ENCODE results near the gene TF. TPM values are rescaled to one million over a fixed set of nuclear protein-coding genes. Genes with fewer than 3 reads are reported as not detected.
"Not testable (repeated sequence)": the region's sequence is repeated elsewhere in the genome, so short reads cannot be mapped to it uniquely, and the experiment has no call there.

The TF gene
- total RNA-seq, 1 donor from 2014 or later: 3.1 TPM

GRCh38 chr3:133711013-133711412 lies 35.2 kb upstream of the TF start:
- Histone ChIP-seq H3K36me3 (ENCODE audit: control insufficient read depth in 3 of 3, insufficient read depth in 3 of 3, low read length in 3 of 3) (no peaks in the 10 kb centered on the region), H3K9ac (ENCODE audit: low read depth in 1 of 3, low read length in 3 of 3) (no peak overlapping the region), H3K4me3 (ENCODE audit: low read length in 3 of 3) (no peak overlapping the region), H3K27me3 (ENCODE audit: control insufficient read depth in 3 of 3, insufficient read depth in 3 of 3, low read length in 3 of 3) (peaks cover 0 to 7% (median 0%) of the 10 kb centered on the region in 3 donors), H3K27ac (ENCODE audit: low read depth, low read length) (no peak overlapping the region), H3K9me3 (ENCODE audit: control insufficient read depth in 3 of 3, low read length in 3 of 3) (no peaks in the 10 kb centered on the region), H3K4me1 (ENCODE audit: control insufficient read depth in 3 of 3, insufficient read depth in 3 of 3, low read length in 3 of 3) (no peaks in the 10 kb centered on the region)

DNA sequence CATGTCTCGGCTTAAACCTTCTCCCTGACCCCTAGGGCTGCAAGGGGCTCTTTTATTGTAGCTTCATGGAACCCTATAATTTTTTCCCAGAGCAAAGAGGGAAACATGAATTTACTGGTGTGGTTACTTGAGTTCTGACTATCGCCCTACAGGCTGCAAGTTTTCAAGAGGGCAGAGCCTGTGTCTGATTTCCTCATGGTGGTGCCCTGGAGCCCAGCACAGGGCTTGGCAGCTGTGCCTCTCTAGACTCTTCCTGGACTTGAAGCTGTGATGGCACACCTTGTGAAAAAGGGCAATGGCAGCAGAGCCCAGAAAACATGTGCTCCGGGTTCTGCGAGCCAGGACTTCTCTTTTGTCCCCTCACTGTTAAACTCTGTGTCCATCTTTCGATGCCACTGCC lies 34.2 kb upstream of the TF start:
- peaks cover 0 to 7% (median 0%) of the 10 kb centered on the region in 3 donors for H3K27me3 ChIP-seq (ENCODE audit: control insufficient read depth in 3 of 3, insufficient read depth in 3 of 3, low read length in 3 of 3)
- H3K27ac ChIP-seq (ENCODE audit: low read depth, low read length): no peak overlapping the region
- H3K9me3 ChIP-seq (ENCODE audit: control insufficient read depth in 3 of 3, low read length in 3 of 3): no peaks in the 10 kb centered on the region
- no peak overlapping the region for H3K9ac ChIP-seq (ENCODE audit: low read depth in 1 of 3, low read length in 3 of 3)
- no peaks in the 10 kb centered on the region for H3K4me1 ChIP-seq (ENCODE audit: control insufficient read depth in 3 of 3, insufficient read depth in 3 of 3, low read length in 3 of 3)
- H3K4me3 ChIP-seq (ENCODE audit: low read length in 3 of 3): no peak overlapping the region
- no peaks in the 10 kb centered on the region for H3K36me3 ChIP-seq (ENCODE audit: control insufficient read depth in 3 of 3, insufficient read depth in 3 of 3, low read length in 3 of 3)

DNA sequence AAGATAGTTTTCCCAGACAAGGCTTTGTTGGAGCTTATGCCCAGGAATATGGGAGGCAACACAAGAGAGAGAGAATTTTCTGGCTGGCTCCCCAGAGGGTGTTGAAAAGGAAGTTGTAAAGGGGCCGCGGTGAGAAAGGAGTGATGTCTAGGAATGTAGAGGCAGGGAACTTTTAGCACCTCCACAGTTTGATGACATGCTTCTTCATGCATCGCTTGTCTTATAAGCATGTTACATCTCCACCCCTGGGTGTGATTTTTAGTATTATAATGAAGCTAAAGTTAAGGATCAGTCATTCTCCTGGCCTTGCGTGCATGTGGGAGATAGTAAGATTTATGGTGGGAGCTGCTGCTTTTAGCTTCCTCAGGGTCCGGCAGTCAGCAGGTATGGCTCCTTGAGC lies 32.8 kb upstream of the TF start:
- no peak overlapping the region for H3K4me3 ChIP-seq (ENCODE audit: low read length in 3 of 3)
- H3K9me3 ChIP-seq (ENCODE audit: control insufficient read depth in 3 of 3, low read length in 3 of 3): no peaks in the 10 kb centered on the region
- no peak overlapping the region for H3K27ac ChIP-seq (ENCODE audit: low read depth, low read length)
- H3K27me3 ChIP-seq (ENCODE audit: control insufficient read depth in 3 of 3, insufficient read depth in 3 of 3, low read length in 3 of 3): peaks cover 0 to 7% (median 0%) of the 10 kb centered on the region in 3 donors
- no peaks in the 10 kb centered on the region for H3K36me3 ChIP-seq (ENCODE audit: control insufficient read depth in 3 of 3, insufficient read depth in 3 of 3, low read length in 3 of 3)
- no peaks in the 10 kb centered on the region for H3K4me1 ChIP-seq (ENCODE audit: control insufficient read depth in 3 of 3, insufficient read depth in 3 of 3, low read length in 3 of 3)
- H3K9ac ChIP-seq (ENCODE audit: low read depth in 1 of 3, low read length in 3 of 3): no peak overlapping the region

DNA sequence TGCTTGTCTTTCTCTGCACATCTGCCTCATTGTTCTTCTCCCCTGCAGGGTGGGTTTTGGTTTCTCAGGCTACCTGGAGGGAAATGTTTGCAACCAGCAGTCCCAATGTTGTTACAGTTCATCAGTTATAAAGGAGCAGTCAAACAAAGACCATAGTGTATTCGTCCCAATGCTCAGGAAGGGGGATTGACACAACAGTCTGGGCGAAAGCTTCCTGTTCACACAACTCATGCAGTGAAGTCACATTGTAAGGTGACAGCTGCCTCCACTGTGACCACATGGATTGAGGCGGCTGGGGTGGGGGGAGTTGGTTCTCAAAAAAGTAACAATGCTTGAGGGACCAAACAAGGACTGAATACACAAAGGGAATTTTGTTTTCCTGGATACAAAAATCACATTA lies 28.8 kb upstream of the TF start:
- no peaks in the 10 kb centered on the region for H3K36me3 ChIP-seq (ENCODE audit: control insufficient read depth in 3 of 3, insufficient read depth in 3 of 3, low read length in 3 of 3)
- no peak overlapping the region for H3K27ac ChIP-seq (ENCODE audit: low read depth, low read length)
- no peak overlapping the region for H3K9ac ChIP-seq (ENCODE audit: low read depth in 1 of 3, low read length in 3 of 3)
- H3K4me1 ChIP-seq (ENCODE audit: control insufficient read depth in 3 of 3, insufficient read depth in 3 of 3, low read length in 3 of 3): no peaks in the 10 kb centered on the region
- no peaks in the 10 kb centered on the region for H3K9me3 ChIP-seq (ENCODE audit: control insufficient read depth in 3 of 3, low read length in 3 of 3)
- no peaks in the 10 kb centered on the region for H3K27me3 ChIP-seq (ENCODE audit: control insufficient read depth in 3 of 3, insufficient read depth in 3 of 3, low read length in 3 of 3)
- no peak overlapping the region for H3K4me3 ChIP-seq (ENCODE audit: low read length in 3 of 3)

DNA sequence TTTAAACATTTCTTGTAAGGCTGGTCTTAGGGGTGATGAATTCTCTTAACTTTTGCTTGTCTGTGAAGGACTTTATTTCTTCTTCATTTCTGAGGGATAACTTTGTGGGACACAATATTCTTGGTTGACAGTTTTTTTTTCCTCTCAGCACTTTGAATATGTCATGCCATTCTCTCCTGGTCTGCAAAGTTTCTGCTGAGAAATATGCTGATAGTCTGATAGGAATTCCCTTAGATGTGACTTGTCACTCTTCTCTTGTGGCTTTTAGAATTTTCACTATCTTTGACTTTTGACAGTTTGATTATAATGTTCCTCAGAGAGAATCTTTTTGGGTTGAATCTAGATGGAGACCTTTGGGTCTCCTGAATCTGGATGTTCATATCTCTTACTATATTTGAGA lies 23.3 kb upstream of the TF start:
- Histone ChIP-seq H3K9ac (ENCODE audit: low read depth in 1 of 3, low read length in 3 of 3) (no peak overlapping the region), H3K4me3 (ENCODE audit: low read length in 3 of 3) (no peak overlapping the region), H3K36me3 (ENCODE audit: control insufficient read depth in 3 of 3, insufficient read depth in 3 of 3, low read length in 3 of 3) (no peaks in the 10 kb centered on the region), H3K4me1 (ENCODE audit: control insufficient read depth in 3 of 3, insufficient read depth in 3 of 3, low read length in 3 of 3) (no peaks in the 10 kb centered on the region), H3K27ac (ENCODE audit: low read depth, low read length) (no peak overlapping the region), H3K9me3 (ENCODE audit: control insufficient read depth in 3 of 3, low read length in 3 of 3) (peaks cover 0 to 2% (median 0%) of the 10 kb centered on the region in 3 donors), H3K27me3 (ENCODE audit: control insufficient read depth in 3 of 3, insufficient read depth in 3 of 3, low read length in 3 of 3) (no peaks in the 10 kb centered on the region)

- no peak overlapping the region for H3K27ac ChIP-seq (ENCODE audit: low read depth, low read length)
- no peaks in the 10 kb centered on the region for H3K9me3 ChIP-seq (ENCODE audit: control insufficient read depth in 3 of 3, low read length in 3 of 3)
- H3K36me3 ChIP-seq (ENCODE audit: control insufficient read depth in 3 of 3, insufficient read depth in 3 of 3, low read length in 3 of 3): no peaks in the 10 kb centered on the region
- H3K4me1 ChIP-seq (ENCODE audit: control insufficient read depth in 3 of 3, insufficient read depth in 3 of 3, low read length in 3 of 3): no peaks in the 10 kb centered on the region
- no peak overlapping the region for H3K4me3 ChIP-seq (ENCODE audit: low read length in 3 of 3)
- peaks cover 0 to 4% (median 0%) of the 10 kb centered on the region in 3 donors for H3K27me3 ChIP-seq (ENCODE audit: control insufficient read depth in 3 of 3, insufficient read depth in 3 of 3, low read length in 3 of 3)
- H3K9ac ChIP-seq (ENCODE audit: low read depth in 1 of 3, low read length in 3 of 3): no peak overlapping the region
These were observed 15.2 kb upstream of the TF start for GRCh38 chr3:133730993-133731392.

GRCh38 chr3:133732231-133732630 lies 14.0 kb upstream of the TF start:
- H3K27ac ChIP-seq (ENCODE audit: low read depth, low read length); H3K27me3 ChIP-seq (ENCODE audit: control insufficient read depth in 3 of 3, insufficient read depth in 3 of 3, low read length in 3 of 3); H3K4me1 ChIP-seq (ENCODE audit: control insufficient read depth in 3 of 3, insufficient read depth in 3 of 3, low read length in 3 of 3); H3K9me3 ChIP-seq (ENCODE audit: control insufficient read depth in 3 of 3, low read length in 3 of 3); H3K9ac ChIP-seq (ENCODE audit: low read depth in 1 of 3, low read length in 3 of 3); H3K4me3 ChIP-seq (ENCODE audit: low read length in 3 of 3); H3K36me3 ChIP-seq (ENCODE audit: control insufficient read depth in 3 of 3, insufficient read depth in 3 of 3, low read length in 3 of 3): not testable (repeated sequence)

DNA sequence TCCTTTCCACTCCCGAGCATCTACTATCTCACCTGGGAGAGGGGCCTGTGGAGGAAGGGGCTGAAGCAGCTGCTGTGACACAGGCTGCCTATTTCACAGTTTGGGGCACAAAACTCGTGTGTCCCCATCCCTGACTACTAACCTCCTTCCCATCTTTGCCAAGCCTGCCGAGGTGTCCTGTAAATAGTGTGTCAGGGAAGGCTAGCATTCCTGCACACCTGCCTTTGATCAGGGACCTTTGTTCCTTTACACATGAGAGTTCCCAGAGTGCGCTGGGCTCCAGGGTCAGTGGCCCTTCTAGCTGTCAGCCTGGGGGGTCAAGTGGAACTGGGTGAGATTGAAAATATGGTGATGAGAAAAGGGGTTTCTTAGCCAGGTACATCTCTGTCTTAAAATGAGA lies 13.0 kb upstream of the TF start:
- H3K9ac ChIP-seq (ENCODE audit: low read depth in 1 of 3, low read length in 3 of 3): no peak overlapping the region
- no peaks in the 10 kb centered on the region for H3K4me1 ChIP-seq (ENCODE audit: control insufficient read depth in 3 of 3, insufficient read depth in 3 of 3, low read length in 3 of 3)
- H3K27ac ChIP-seq (ENCODE audit: low read depth, low read length): no peak overlapping the region
- no peaks in the 10 kb centered on the region for H3K36me3 ChIP-seq (ENCODE audit: control insufficient read depth in 3 of 3, insufficient read depth in 3 of 3, low read length in 3 of 3)
- H3K9me3 ChIP-seq (ENCODE audit: control insufficient read depth in 3 of 3, low read length in 3 of 3): no peaks in the 10 kb centered on the region
- peaks cover 0 to 4% (median 0%) of the 10 kb centered on the region in 3 donors for H3K27me3 ChIP-seq (ENCODE audit: control insufficient read depth in 3 of 3, insufficient read depth in 3 of 3, low read length in 3 of 3)
- H3K4me3 ChIP-seq (ENCODE audit: low read length in 3 of 3): no peak overlapping the region

- no peaks in the 10 kb centered on the region for H3K36me3 ChIP-seq (ENCODE audit: control insufficient read depth in 3 of 3, insufficient read depth in 3 of 3, low read length in 3 of 3)
- no peaks in the 10 kb centered on the region for H3K9me3 ChIP-seq (ENCODE audit: control insufficient read depth in 3 of 3, low read length in 3 of 3)
- peaks cover 0 to 4% (median 0%) of the 10 kb centered on the region in 3 donors for H3K27me3 ChIP-seq (ENCODE audit: control insufficient read depth in 3 of 3, insufficient read depth in 3 of 3, low read length in 3 of 3)
- H3K4me1 ChIP-seq (ENCODE audit: control insufficient read depth in 3 of 3, insufficient read depth in 3 of 3, low read length in 3 of 3): no peaks in the 10 kb centered on the region
- no peak overlapping the region for H3K4me3 ChIP-seq (ENCODE audit: low read length in 3 of 3)
- no peak overlapping the region for H3K27ac ChIP-seq (ENCODE audit: low read depth, low read length)
- no peak overlapping the region for H3K9ac ChIP-seq (ENCODE audit: low read depth in 1 of 3, low read length in 3 of 3)
These were observed 11.9 kb upstream of the TF start for GRCh38 chr3:133734305-133734704.

- Histone ChIP-seq H3K27ac (ENCODE audit: low read depth, low read length) (no peak overlapping the region), H3K9me3 (ENCODE audit: control insufficient read depth in 3 of 3, low read length in 3 of 3) (no peaks in the 10 kb centered on the region), H3K27me3 (ENCODE audit: control insufficient read depth in 3 of 3, insufficient read depth in 3 of 3, low read length in 3 of 3) (peaks cover 21 to 30% (median 21%) of the 10 kb centered on the region in 3 donors), H3K4me1 (ENCODE audit: control insufficient read depth in 3 of 3, insufficient read depth in 3 of 3, low read length in 3 of 3) (peaks cover 0 to 4% (median 0%) of the 10 kb centered on the region in 3 donors), H3K4me3 (ENCODE audit: low read length in 3 of 3) (no peak overlapping the region), H3K9ac (ENCODE audit: low read depth in 1 of 3, low read length in 3 of 3) (no peak overlapping the region), H3K36me3 (ENCODE audit: control insufficient read depth in 3 of 3, insufficient read depth in 3 of 3, low read length in 3 of 3) (no peaks in the 10 kb centered on the region)
These were observed 3.7 kb upstream of the TF start for GRCh38 chr3:133742351-133743091.

Measured in skeletal muscle tissue (tissue), 4 donors.